Suprapubic skin (tissue), 4 donors: Measurements from ENCODE around the gene SERPINB10. TPM values are rescaled to one million over a fixed set of nuclear protein-coding genes. Genes with fewer than 3 reads are reported as not detected.

ENCODE experiments used
- DNase-seq, 2 donors: peaks; one replicate each; pipeline ENCODE4 v3.0.0-alpha.2; 2019; ENCODE audit warnings: low spot score in 2 of 2
- H3K27ac ChIP-seq: fragments of 200-600 bp; sonication (generic); one replicate; pipeline ENCODE4 v1.5.1; 2019
- H3K27me3 ChIP-seq: fragments of 200-600 bp; sonication (generic); one replicate; pipeline ENCODE4 v1.5.1; 2019
- H3K36me3 ChIP-seq: fragments of 200-600 bp; sonication (generic); one replicate; pipeline ENCODE4 v1.5.1; 2019
- H3K4me1 ChIP-seq: fragments of 200-600 bp; sonication (generic); one replicate; pipeline ENCODE4 v1.5.1; 2019
- H3K4me3 ChIP-seq: fragments of 200-600 bp; sonication (generic); one replicate; pipeline ENCODE4 v1.5.1; 2019; ENCODE audit warnings: mild to moderate bottlenecking
- H3K9me3 ChIP-seq: fragments of 200-600 bp; sonication (generic); one replicate; pipeline ENCODE4 v1.5.1; 2019
- EP300 ChIP-seq: sonication (generic); formaldehyde crosslinking; IDR thresholded peaks from one replicate; pipeline ENCODE4 v1.6.1; 2017; ENCODE audit warnings: antibody characterized with exemption
- POLR2A ChIP-seq, 2 donors: fragments of 450-650 bp; IDR thresholded peaks; one replicate each; pipeline ENCODE4 v1.6.1; 2017; ENCODE audit warnings: antibody characterized with exemption in 2 of 2, mild to moderate bottlenecking in 2 of 2, moderate library complexity in 2 of 2
- POLR2AphosphoS5 ChIP-seq, 3 donors: sonication (generic); formaldehyde crosslinking; IDR thresholded peaks; one replicate each; pipeline ENCODE4 v1.6.1; 2017; ENCODE audit warnings: antibody characterized with exemption in 3 of 3
- WGBS: methylation state at CpG from one replicate; pipeline ENCODE4 v1.1.5; 2018; 5-methylcytosine and 5-hydroxymethylcytosine counted together
- total RNA-seq, 4 donors: library from RNA; depleted of rRNA; stranded (reverse); fragments of >200 nt; gene quantifications; one replicate each; pipeline ENCODE4 v1.1.0, GENCODE V29; 2016
- TF ChIP-seq, protein P1 (sequence below), 2 donors: fragments of 200-600 bp in 1 of 2; fragments of 450-650 bp in 1 of 2; sonication (generic) in 1 of 2; IDR thresholded peaks; one replicate each; pipeline ENCODE4 v1.5.1; 2016 to 2019; ENCODE audit warnings: antibody characterized with exemption in 2 of 2, mild to moderate bottlenecking in 1 of 2, moderate library complexity in 1 of 2

Gene SERPINB10
- total RNA-seq, 4 donors from 2014 or later, result 0.21 to 1.9 (median 1.0) TPM; not detected in 1

- 33% methylated on average over 1 of the region's 1 CpG for WGBS
These were observed 54.4 kb downstream of the SERPINB10 start for GRCh38 chr18:63962137-63962536.

DNA sequence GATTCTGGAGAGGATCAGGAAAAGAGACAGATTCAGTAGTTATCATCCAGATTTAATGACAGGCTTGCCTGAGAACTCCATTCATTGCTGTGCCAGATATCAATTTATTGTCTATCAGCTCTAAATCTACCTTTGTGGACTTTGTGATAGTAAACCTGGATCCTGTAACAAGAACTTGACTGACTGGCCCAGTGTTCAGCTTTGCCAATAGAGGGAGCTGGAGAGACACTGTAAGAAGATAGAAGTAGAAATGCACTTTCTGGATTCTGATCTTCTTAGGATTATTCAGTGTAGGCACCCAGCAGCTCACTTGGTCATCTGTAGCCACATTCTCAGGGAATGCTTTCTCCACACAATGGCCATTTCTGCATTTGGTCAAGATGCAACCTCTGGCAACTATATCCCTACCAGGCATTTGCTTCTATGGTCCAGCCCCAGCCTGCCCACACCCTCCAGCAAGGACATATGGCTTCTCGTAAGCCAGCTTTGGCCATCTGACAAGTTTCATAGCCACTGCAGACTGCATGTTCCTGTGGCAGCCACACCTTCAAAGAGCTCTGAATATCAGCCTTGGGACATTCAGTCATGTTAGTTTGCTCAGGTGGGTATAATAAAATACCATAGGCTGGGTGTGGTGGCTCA is 56.0 kb downstream of the SERPINB10 start:
- no peaks in the 10 kb centered on the region for H3K36me3 ChIP-seq
- no peak for TF ChIP-seq POLR2A (IDR thresholded peaks at IDR 0.05)
- TF ChIP-seq, protein P1, sequence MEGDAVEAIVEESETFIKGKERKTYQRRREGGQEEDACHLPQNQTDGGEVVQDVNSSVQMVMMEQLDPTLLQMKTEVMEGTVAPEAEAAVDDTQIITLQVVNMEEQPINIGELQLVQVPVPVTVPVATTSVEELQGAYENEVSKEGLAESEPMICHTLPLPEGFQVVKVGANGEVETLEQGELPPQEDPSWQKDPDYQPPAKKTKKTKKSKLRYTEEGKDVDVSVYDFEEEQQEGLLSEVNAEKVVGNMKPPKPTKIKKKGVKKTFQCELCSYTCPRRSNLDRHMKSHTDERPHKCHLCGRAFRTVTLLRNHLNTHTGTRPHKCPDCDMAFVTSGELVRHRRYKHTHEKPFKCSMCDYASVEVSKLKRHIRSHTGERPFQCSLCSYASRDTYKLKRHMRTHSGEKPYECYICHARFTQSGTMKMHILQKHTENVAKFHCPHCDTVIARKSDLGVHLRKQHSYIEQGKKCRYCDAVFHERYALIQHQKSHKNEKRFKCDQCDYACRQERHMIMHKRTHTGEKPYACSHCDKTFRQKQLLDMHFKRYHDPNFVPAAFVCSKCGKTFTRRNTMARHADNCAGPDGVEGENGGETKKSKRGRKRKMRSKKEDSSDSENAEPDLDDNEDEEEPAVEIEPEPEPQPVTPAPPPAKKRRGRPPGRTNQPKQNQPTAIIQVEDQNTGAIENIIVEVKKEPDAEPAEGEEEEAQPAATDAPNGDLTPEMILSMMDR (IDR thresholded peaks at IDR 0.05), result peak; percentile 35 to 83
- DNase-seq, result no peak
- H3K27ac ChIP-seq, result peak overlapping the region; percentile 18
- WGBS, result 45% methylated on average over 1 of the region's 1 CpG
- H3K27me3 ChIP-seq, result no peaks in the 10 kb centered on the region
- no peak overlapping the region for H3K4me3 ChIP-seq
- H3K4me1 ChIP-seq, result peaks cover 12% of the 10 kb centered on the region
- no peaks in the 10 kb centered on the region for H3K9me3 ChIP-seq

More at GRCh38 chr18:63962137-63962536, 54.4 kb downstream of the SERPINB10 start:
- TF ChIP-seq, protein P1 (IDR thresholded peaks at IDR 0.05), result no peak
- TF ChIP-seq POLR2AphosphoS5 (IDR thresholded peaks at IDR 0.05), result no peak
- TF ChIP-seq EP300, result no peak
- no peak for TF ChIP-seq POLR2A (IDR thresholded peaks at IDR 0.05)
- no peak overlapping the region for H3K27ac ChIP-seq
- H3K4me1 ChIP-seq, result peaks cover 12% of the 10 kb centered on the region
- H3K4me3 ChIP-seq, result no peak overlapping the region
- no peaks in the 10 kb centered on the region for H3K9me3 ChIP-seq
- no peak for DNase-seq
- H3K27me3 ChIP-seq, result no peaks in the 10 kb centered on the region
- no peaks in the 10 kb centered on the region for H3K36me3 ChIP-seq

DNA sequence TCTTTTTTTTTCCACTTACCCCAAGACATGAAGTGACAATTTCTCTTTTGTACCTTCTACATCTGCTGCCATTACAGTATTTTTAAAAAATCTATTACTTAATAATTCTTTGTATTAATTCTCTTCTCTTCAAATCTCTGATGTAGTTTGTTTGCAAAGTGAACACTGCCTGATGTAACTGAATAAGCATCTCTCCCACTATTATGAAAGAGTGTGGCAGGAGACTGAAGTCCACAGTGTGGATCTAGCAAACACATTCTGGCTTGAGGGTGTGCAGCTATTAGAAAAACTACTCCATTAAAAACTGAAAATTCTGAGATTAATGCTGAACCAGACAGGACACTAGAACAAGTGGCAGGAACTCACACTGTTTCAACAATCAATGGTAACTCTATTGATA is 57.1 kb downstream of the SERPINB10 start:
- no peaks in the 10 kb centered on the region for H3K36me3 ChIP-seq
- no peaks in the 10 kb centered on the region for H3K27me3 ChIP-seq
- no peak overlapping the region for H3K27ac ChIP-seq
- DNase-seq, result no peak
- no peak for TF ChIP-seq POLR2A (IDR thresholded peaks at IDR 0.05)
- no peak overlapping the region for H3K4me3 ChIP-seq
- H3K4me1 ChIP-seq, result peaks cover 22% of the 10 kb centered on the region
- no peaks in the 10 kb centered on the region for H3K9me3 ChIP-seq

DNA sequence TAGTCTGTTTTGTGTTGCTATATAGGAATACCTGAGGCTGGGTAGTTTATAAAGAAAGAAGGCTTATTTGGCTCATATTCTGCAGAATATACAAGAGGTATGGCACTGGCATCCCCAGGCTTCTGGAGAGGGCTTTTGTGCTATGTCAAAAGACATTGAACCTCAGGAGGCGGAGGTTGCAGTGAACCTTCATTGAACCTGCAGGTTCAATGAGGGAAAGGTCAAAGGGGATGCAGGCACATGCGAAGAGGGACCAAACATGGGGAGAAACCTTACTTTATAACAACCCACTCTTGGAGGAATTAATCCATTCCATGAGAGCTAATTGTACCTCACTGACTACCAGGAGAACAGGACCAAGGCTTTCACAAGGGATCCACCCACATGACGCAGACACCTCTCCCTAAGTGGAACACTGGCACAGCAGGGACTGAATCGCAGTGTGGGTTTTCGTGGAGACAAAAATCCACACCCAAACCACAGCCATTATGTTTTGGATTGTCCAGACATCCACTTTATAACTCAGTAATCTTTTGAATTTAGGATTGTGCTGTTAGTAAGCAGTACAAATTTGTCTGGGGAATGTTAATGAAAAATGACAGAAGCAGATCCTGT is 58.1 kb downstream of the SERPINB10 start:
- no peak for DNase-seq
- Histone ChIP-seq H3K4me3 (no peak overlapping the region), H3K27ac (peak overlapping the region; percentile 50), H3K4me1 (peaks cover 22% of the 10 kb centered on the region), H3K9me3 (no peaks in the 10 kb centered on the region), H3K27me3 (no peaks in the 10 kb centered on the region), H3K36me3 (no peaks in the 10 kb centered on the region)
- no peak for TF ChIP-seq POLR2AphosphoS5 (IDR thresholded peaks at IDR 0.05)
- TF ChIP-seq EP300, result no peak
- no peak for TF ChIP-seq POLR2A (IDR thresholded peaks at IDR 0.05)
- TF ChIP-seq, protein P1 (IDR thresholded peaks at IDR 0.05), result no peak
- WGBS, result 87% methylated on average over 5 of the region's 5 CpGs

- H3K9me3 ChIP-seq, result no peaks in the 10 kb centered on the region
- H3K4me1 ChIP-seq, result peaks cover 24% of the 10 kb centered on the region
- peak within 1 kb of the TSS; percentile 100 for H3K27ac ChIP-seq
- H3K4me3 ChIP-seq, result peak within 1 kb of the TSS; percentile 89
- no peaks in the 10 kb centered on the region for H3K27me3 ChIP-seq
- peak; percentile 96 to 97 for DNase-seq
- TF ChIP-seq POLR2A (IDR thresholded peaks at IDR 0.05) (peak in 1 of 2 donors; percentile 67), EP300 (no peak), POLR2AphosphoS5 (IDR thresholded peaks at IDR 0.05) (peak; percentile 36 to 84 (median 74))
- 0% methylated on average over 48 of the region's 62 CpGs for WGBS
- no peaks in the 10 kb centered on the region for H3K36me3 ChIP-seq
These were observed 62.4 kb downstream of the SERPINB10 start, which contains the start of gene SERPINB8 for GRCh38 chr18:63969942-63970808. SERPINB8 (plus strand) TSS chr18:63970081; CDS start chr18:63978309, 8,228 bp downstream.

GRCh38 chr18:63970809-63971205 is 63.0 kb downstream of the SERPINB10 start:
- peaks cover 24% of the 10 kb centered on the region for H3K4me1 ChIP-seq
- peak overlapping the region; percentile 100 for H3K27ac ChIP-seq
- H3K27me3 ChIP-seq, result no peaks in the 10 kb centered on the region
- H3K4me3 ChIP-seq, result peak overlapping the region; percentile 89
- 19% methylated on average over 18 of the region's 18 CpGs for WGBS
- TF ChIP-seq, protein P1 (IDR thresholded peaks at IDR 0.05), result no peak
- TF ChIP-seq EP300, result no peak
- no peak for TF ChIP-seq POLR2AphosphoS5 (IDR thresholded peaks at IDR 0.05)
- no peak for TF ChIP-seq POLR2A (IDR thresholded peaks at IDR 0.05)
- no peaks in the 10 kb centered on the region for H3K36me3 ChIP-seq
- H3K9me3 ChIP-seq, result no peaks in the 10 kb centered on the region
- peak in 1 of 2 donors; percentile 76 for DNase-seq
